GM18951 (cell line): Measurements from ENCODE around the gene SERPINB6.
A peak's percentile ranks its signal among the peaks of the same experiment; 100 is the strongest.

Experiments
- POLR2A ChIP-seq: IDR thresholded peaks from 4 replicates; pipeline ENCODE4 v1.6.1; 2011; ENCODE audit warnings: mild to moderate bottlenecking; ENCODE audit not compliant: insufficient read length, insufficient read depth; ENCODE audit errors: extremely low read depth
- in situ Hi-C: fragments of 300-500 bp; cut with MboI; formaldehyde crosslinking; loops from one replicate; pipeline ENCODE4 v1.12.0; 2022; ENCODE audit warnings: low sequenced_read_pairs, mixed read lengths, inconsistent platforms; ENCODE audit not compliant: unreplicated experiment

SERPINB6 gene

DNA sequence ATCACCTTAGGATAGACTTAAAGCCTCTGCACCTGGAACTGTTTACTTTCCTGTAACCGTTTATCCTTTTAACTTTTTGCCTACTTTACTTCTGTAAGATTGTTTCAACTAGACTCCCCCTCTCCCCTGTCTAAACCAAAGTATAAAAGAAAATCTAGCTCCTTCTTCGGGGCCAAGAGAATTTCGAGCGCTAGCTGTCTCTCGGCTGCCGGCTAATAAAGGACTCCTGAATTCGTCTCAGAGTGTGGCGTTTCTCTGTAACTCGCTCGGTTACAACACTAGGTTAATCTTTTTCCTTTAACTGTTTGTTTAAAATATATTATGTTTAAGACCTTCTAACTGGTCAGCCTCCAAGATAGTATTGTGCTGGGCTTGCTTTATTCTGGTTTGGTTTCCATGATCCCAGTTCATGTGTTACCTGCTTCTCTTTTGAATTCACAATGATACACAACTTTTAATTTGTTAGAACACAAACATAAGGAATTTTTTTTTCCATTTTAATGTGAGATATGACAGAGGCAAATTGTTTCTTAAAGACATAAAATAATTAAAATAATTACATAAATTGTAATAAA, 19.7 kb upstream of the SERPINB6 start:
- no peak for TF ChIP-seq POLR2A
- in situ Hi-C loops = loop anchor here (5.0 kb wide), 1 partner anchor 56 kb away; no protein-coding TSS in a partner anchor

DNA sequence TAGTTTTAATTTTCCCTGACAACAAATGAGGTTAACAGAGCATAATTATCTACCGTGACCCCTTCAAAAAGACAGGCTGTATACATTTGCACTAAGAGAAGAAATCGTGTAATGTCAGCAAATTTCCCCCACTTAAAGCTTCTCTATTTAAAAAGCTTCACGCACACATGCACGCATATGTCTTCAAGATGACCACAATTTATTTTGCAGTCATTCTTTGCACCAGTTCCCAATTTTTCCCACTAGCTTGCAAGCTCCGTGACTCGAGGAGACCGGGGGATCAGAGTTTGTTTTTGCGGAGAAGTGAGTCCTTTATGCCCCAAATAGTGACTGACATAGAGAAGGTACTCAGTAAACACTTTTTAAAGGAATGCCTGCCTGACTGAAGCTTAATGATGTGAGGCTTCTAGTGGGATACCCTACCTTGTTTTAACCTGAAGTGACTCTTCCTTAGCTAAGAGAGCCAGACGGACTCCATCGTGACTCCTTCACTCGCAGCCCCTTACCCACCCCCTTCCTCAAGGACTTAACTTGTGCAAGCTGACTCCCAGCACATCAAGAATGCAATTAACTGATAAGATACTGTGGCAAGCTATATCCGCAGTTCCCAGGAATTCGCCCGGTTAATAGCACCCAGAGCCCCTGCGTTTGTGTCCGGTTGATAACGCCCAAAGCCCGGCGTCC, 19.0 kb upstream of the SERPINB6 start:
- in situ Hi-C loops = loop anchor here (5.0 kb wide), 1 partner anchor 57 kb away; no protein-coding TSS in a partner anchor
- TF ChIP-seq POLR2A = no peak

DNA sequence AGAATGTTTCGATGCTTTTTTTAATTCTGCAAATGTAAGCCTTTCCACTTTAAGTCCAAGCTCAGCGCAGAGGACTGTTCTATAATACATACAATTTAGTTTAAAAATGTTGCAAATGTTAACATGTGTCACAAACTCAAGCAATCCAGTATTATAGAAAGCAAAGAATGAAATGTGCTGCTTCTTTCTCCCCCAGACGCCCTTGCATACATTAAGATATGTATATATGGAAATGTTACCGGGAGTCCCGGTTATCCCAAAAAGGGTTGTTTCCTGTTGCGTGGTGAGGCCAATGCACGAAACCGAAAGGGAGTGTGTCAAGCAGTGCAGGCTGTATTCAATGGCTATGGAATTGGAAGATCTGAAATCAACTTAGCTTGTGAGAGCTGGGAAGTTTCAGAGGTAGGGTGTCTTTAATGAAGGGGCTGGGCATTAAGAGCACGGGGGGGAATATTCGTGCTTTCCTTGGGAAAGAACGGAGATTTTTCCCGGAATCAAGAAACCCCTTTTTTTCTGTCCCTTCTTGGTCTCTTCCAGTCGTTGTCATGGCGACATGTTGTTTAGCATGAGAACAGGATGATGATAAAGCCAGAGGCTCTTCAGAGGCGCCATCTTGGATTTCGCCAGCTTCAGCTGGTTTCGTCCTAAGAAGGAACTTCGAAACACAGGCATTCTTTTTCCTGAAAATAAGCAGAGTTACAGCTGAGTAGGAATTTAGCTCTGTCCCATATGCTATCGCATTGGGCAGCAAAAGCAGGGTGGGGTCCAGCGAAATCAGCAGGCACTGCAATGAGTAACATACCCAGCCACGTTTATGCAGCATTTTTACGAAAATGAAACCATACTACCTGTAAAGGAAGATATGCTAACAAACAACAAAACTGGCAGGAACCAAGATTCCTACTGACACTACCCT, 18.2 kb upstream of the SERPINB6 start:
- in situ Hi-C loops = loop anchor here (5.0 kb wide), 1 partner anchor 58 kb away; no protein-coding TSS in a partner anchor
- peak; percentile 50 for TF ChIP-seq POLR2A

DNA sequence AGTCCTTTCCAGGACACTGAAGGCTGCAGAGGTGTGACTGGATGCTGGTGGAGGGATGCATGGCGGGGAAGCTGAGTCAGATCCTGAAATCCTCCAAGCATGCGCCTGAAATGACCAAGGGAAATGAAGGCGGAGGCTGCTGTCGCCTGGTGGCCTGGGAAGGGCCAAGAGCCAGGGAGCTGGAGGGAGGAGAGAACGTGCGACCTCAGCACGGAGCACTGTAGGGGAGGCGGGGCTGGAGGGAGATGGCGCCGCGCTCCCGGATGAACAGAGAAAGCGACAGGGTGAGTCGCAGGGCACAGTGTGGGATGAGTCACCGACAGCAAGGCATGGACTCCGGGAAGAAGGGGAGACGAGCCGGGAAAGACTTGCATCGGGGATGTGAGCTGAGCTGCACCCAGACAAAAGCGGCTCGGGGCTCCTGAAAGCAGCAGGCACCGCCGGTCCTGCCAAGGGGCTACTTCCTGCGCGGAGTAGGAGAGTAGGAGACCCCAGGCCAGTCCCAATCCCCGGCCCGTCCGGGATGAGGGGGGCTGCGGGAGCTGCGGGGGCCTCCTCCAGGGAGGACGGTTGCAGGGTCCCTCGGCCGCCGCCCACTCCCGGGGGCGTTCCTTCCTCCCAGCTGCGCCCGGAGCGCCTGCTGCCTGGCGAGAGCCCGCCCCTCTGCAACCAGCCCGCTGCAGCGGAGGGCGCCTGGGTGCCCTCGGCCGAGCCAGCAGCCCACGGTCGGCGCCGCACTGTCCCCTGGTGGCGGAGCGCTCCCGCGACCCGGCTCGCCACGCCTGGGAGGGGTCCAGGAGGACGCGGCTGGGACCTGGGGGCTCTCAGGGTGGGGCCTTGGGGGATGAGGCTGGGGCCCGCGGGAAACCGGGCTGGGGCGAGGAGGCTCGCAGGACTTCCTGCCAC, 17.3 kb upstream of the SERPINB6 start:
- in situ Hi-C loops = no loop called here
- TF ChIP-seq POLR2A = no peak

DNA sequence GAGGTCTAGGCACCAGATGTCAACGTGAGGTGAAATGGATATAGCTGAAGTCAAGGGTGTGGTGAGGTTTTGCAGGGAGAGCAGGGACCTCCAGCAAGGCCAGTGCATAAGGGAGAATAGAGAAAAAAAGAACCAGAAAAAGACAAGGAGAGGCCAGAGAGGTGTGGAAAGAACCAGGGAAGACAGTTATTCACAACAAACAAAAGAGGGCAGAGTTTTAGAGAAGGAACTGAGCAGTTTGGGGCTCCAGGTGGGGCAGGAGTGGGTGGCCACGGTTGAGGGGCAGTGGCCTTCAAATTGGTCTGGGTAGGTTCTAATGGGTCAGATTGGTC, 16.7 kb upstream of the SERPINB6 start:
- no peak for TF ChIP-seq POLR2A
- in situ Hi-C loops = no loop called here

DNA sequence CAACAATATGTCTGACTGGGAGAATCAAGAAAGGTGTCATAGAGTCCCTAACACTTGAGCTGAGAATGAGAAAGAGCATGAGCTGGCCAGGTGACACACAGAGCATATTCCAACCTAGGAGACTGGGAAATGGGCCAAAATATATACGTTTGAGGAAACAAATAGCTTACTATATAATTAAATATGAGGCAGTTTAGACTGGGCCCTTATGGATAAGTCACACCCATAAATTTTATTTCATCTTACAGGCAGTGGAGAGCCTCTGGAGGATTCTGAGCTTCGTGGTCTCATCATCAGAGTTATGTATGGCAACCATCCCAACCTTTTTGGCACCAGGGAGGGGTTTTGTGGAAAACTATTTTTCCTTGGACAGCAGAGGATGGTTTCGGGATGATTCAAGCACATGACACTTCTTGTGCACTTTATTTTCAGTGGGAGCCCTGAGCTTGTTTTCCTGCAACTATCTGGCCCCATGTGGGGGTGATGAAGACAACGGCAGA, 15.4 kb upstream of the SERPINB6 start:
- TF ChIP-seq POLR2A = no peak
- in situ Hi-C loops = no loop called here

DNA sequence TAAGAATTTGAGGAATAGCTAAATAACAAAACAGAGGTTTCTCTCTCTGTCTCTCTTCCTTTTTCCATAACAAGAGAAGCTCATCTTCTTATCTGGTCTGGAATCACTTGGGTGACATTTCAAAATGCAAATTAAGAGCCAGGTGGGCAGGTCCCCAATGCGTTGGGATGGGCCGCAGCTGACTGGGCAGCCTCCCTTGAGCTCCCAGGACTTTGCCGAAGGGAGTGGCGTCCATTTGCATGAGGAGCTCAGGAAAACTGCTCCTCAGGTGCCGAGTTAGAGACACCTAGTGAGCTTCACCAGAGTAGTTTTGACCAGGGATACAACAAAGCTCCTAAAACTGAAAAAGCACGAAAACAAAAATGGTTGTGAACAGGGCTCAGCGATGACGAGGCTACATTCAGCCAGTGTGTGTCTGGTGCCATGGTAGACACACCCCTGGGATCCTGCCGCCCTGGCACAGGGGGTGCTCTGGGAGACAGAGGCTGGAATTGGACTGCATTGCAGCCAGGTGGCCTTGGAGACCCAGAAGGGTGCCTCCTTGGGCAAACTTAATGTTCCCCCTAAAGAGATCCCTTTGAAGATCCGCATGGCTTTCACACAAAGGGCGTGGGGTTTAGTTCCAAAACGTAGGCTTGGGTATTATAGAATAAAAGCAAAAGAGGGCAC, 13.5 kb upstream of the SERPINB6 start:
- in situ Hi-C loops = no loop called here
- TF ChIP-seq POLR2A = no peak

DNA sequence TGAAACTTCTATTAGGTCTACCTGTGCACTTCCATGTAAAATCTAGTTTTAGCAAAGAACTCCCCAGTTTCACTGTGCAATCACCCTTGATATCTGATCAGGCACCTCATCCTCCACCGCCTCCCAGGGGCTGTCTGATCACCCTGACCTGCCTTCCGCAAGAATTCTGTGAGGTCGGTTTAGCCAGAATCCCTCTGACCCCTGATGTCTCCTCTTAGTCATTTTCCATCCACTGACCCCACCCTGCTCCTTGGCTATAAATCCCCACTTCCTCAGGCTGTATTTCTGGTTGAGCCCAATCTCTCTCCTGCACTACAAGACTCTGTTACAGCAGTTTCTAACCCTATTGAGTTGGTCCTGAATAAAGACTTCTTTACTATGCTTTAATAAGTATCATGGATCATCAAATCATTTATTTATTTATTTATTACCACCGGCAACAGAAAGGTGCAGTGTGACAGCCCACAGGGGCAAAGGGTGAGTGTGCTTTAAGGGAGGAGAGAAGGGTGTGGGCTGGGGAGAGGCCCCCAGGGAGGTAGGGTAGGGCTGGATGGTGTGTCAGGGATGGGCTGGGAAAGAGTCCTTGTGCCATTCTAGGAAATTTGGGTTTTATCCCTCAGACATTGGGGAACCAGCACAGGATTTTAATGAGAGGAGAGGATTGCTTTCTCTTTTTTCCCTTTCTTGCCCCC, 11.2 kb upstream of the SERPINB6 start:
- TF ChIP-seq POLR2A = no peak
- in situ Hi-C loops = no loop called here

DNA sequence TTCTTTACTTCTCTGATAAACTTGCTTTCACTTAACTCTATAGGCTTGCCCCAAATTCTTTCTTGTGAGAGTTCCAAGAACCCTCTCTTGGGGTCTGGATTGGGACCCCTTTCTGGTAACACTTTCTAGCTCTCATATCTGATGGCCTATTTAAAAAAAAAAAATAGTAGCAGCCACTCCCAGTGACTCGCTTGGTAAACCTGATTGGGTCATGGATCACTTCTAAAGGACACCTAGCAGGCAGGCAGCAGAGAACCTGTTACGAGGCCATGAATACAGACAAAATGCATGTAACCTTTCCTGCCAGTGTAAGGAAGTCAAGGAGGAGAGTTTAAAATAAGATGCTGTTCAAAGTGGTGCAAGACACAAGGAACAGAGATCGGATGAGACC, 9.1 kb upstream of the SERPINB6 start:
- in situ Hi-C loops = no loop called here
- no peak for TF ChIP-seq POLR2A

DNA sequence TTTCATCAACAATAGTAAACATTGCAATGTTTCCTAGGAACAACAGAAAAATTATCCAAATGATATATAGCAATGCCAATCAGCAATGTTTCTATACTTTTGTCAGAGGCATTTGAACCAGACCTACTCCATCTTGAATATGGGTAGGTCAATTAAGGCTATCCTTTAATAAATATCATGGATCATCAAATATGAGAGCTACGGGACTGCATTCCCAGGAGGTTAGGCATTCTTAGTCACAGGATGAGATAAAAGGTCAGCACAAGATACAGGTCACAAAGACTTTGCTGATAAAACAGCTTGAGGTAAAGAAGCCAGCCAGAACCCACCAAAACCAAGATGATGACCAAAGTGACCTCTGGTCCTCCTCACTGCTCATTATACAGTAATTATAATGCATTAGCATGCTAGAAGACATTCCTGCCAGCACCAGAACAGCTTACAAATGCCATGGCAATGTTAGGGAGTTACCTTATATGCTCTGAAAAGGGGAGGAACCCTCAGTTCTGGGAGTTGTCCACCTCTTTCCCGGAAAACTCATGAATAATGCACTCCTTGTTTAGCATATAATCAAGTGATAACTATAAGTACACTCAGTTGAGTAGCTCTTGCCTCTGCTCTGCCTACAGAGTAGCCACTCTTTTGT, 8.6 kb upstream of the SERPINB6 start:
- in situ Hi-C loops = no loop called here
- TF ChIP-seq POLR2A = no peak

DNA sequence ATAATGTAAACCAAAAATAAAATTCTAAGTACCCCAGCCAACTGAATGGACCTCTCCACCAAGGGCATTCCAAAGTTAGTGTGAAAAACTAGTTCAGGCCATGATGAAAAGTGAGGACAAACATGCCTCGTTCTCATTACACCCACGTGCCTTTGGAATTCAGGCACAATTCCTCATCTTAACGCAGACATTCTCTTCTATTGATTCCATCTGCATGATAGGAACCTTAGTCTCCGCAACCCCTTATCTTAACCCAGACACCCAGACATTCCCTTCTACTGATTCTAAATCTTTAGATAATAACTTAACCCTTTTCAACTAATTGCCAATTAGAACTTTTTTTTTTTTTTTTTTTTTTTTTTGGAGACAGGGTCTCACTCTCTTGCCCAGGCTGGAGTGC, 7.6 kb upstream of the SERPINB6 start:
- in situ Hi-C loops = no loop called here
- TF ChIP-seq POLR2A = no peak

DNA sequence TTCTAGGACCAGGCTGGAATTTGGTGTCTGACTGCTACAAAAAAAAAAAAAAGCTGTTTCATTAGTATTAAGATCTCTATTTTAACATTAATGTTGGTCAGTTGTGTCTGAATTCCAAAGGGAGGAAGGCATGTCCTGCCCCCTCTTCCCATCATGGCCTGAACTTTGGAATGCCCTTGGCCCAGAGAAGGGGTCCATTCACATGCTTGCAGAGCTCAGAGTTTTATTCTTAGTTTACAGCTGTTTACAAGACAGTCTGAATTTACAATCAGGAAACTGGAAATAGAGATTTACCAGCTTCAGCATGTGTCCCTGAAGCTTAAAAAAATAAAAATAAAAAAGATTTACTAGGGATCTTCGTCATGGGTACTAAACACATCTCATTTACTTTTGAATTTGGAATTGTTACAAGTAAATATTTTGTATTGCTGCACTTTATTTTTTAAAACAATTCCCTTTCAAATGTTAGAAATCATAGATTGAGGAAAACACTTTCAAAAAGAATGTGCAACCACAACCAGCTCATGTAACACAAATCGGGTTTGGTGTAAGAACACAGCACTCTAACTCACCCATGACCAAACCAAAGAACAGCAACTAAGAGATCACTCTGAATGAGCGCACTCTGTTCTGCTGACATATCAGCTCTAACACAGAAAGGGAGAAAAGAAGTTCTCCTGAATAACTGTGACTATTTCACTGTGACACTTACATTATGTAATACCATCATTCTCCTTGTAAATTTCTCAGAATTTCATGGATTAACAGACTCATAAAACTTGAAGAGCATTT, 6.6 kb upstream of the SERPINB6 start:
- in situ Hi-C loops = no loop called here
- TF ChIP-seq POLR2A = no peak
